Gastroesophageal sphincter (tissue), 4 donors: ENCODE data around the gene ARHGEF7. TPM values are rescaled to one million over a fixed set of nuclear protein-coding genes. Genes with fewer than 3 reads are reported as not detected.

Source experiments
- ATAC-seq: fragments of 150-250 bp; one replicate; pipeline ENCODE4 v1.9.1; 2016; ENCODE audit warnings: mild to moderate bottlenecking, moderate library complexity
- H3K27ac ChIP-seq, 4 donors: fragments of 200-600 bp; sonication (generic) in 3 of 4; 1 replicate in 3 of 4; 2 replicates in 1 of 4; pipeline ENCODE4 v1.5.1; 2016 to 2019
- H3K27me3 ChIP-seq: fragments of 200-600 bp; sonication (generic); one replicate; pipeline ENCODE4 v1.5.1; 2019
- H3K36me3 ChIP-seq, 2 donors: fragments of 200-600 bp; sonication (generic); one replicate each; pipeline ENCODE4 v1.5.1; 2019; ENCODE audit warnings: control low read depth in 1 of 2
- H3K4me1 ChIP-seq, 3 donors: fragments of 200-600 bp; sonication (generic); 1 replicate in 2 of 3; 2 replicates in 1 of 3; pipeline ENCODE4 v1.5.1; 2016 to 2019; ENCODE audit warnings: control low read depth in 2 of 3
- H3K4me3 ChIP-seq, 2 donors: fragments of 200-600 bp; sonication (generic); one replicate each; pipeline ENCODE4 v1.5.1; 2019; ENCODE audit warnings: mild to moderate bottlenecking in 1 of 2, moderate library complexity in 1 of 2
- H3K9me3 ChIP-seq, 3 donors: fragments of 200-600 bp; sonication (generic); one replicate each; pipeline ENCODE4 v1.5.1; 2017 to 2019; ENCODE audit warnings: control low read depth in 2 of 3
- EP300 ChIP-seq: sonication (generic); formaldehyde crosslinking; IDR thresholded peaks from one replicate; pipeline ENCODE4 v1.6.1; 2017; ENCODE audit warnings: antibody characterized with exemption, mild to moderate bottlenecking
- POLR2A ChIP-seq, 2 donors: fragments of 450-650 bp; IDR thresholded peaks; one replicate each; pipeline ENCODE4 v1.6.1; 2017; ENCODE audit warnings: antibody characterized with exemption in 2 of 2, mild to moderate bottlenecking in 2 of 2, moderate library complexity in 1 of 2
- POLR2AphosphoS5 ChIP-seq: sonication (generic); formaldehyde crosslinking; IDR thresholded peaks from one replicate; pipeline ENCODE4 v1.6.1; 2017; ENCODE audit warnings: antibody characterized with exemption
- WGBS, 2 donors: methylation state at CpG; one replicate each; pipeline ENCODE4 v1.1.5; 2018; ENCODE audit warnings: low coverage in 1 of 2; 5-methylcytosine and 5-hydroxymethylcytosine counted together
- total RNA-seq, 4 donors: library from RNA; depleted of rRNA; stranded (reverse); fragments of >200 nt; gene quantifications; one replicate each; pipeline ENCODE4 v1.1.0, GENCODE V29; 2016
- TF ChIP-seq, protein P1 (sequence below), 4 experiments: fragments of 200-600 bp in 2 of 4; fragments of 450-650 bp in 2 of 4; sonication (generic) in 1 of 4; IDR thresholded peaks; one replicate each; pipeline ENCODE4 v1.5.1; 2017 to 2019; ENCODE audit warnings: antibody characterized with exemption in 4 of 4, mild to moderate bottlenecking in 2 of 4, moderate library complexity in 2 of 4

Gene ARHGEF7
- total RNA-seq, 4 donors from 2014 or later, result 23.3 to 78.6 (median 47.2) TPM

DNA sequence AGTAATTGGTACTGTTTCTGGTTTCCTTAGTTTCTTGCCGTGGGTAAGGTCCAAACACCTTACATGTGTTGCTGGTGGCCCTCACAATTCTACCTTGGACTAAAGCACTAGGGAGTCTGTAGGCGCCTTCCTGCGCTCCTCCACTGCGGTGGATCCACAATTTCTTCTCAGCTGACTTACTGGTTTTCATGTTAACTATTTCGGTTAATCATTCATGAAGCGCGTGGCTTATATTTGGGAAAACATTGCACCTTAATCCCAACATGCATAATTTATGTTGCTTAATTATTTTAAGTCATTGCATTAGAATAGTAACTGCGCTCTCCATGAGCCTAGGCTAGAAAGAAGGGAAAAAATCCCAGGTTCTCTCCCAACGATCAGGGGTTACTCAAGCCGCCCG is 37.7 kb downstream of the ARHGEF7 start:
- H3K36me3 ChIP-seq, result no peaks in the 10 kb centered on the region
- H3K4me1 ChIP-seq, result peaks cover 4 to 45% (median 13%) of the 10 kb centered on the region in 3 donors
- WGBS, 2 donors, result 11 to 12% methylated on average over 4 to 10 of the region's 11 CpGs
- TF ChIP-seq POLR2A (IDR thresholded peaks at IDR 0.05) (no peak), POLR2AphosphoS5 (no peak), EP300 (peak; percentile 18)
- TF ChIP-seq, protein P1, sequence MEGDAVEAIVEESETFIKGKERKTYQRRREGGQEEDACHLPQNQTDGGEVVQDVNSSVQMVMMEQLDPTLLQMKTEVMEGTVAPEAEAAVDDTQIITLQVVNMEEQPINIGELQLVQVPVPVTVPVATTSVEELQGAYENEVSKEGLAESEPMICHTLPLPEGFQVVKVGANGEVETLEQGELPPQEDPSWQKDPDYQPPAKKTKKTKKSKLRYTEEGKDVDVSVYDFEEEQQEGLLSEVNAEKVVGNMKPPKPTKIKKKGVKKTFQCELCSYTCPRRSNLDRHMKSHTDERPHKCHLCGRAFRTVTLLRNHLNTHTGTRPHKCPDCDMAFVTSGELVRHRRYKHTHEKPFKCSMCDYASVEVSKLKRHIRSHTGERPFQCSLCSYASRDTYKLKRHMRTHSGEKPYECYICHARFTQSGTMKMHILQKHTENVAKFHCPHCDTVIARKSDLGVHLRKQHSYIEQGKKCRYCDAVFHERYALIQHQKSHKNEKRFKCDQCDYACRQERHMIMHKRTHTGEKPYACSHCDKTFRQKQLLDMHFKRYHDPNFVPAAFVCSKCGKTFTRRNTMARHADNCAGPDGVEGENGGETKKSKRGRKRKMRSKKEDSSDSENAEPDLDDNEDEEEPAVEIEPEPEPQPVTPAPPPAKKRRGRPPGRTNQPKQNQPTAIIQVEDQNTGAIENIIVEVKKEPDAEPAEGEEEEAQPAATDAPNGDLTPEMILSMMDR (IDR thresholded peaks at IDR 0.05), result no peak
- H3K27ac ChIP-seq, result peak overlapping the region; percentile 96 to 99 (median 97)
- H3K27me3 ChIP-seq, result no peaks in the 10 kb centered on the region
- no peaks in the 10 kb centered on the region for H3K9me3 ChIP-seq
- H3K4me3 ChIP-seq, result peak overlapping the region; percentile 75 to 87
- no peak for ATAC-seq

DNA sequence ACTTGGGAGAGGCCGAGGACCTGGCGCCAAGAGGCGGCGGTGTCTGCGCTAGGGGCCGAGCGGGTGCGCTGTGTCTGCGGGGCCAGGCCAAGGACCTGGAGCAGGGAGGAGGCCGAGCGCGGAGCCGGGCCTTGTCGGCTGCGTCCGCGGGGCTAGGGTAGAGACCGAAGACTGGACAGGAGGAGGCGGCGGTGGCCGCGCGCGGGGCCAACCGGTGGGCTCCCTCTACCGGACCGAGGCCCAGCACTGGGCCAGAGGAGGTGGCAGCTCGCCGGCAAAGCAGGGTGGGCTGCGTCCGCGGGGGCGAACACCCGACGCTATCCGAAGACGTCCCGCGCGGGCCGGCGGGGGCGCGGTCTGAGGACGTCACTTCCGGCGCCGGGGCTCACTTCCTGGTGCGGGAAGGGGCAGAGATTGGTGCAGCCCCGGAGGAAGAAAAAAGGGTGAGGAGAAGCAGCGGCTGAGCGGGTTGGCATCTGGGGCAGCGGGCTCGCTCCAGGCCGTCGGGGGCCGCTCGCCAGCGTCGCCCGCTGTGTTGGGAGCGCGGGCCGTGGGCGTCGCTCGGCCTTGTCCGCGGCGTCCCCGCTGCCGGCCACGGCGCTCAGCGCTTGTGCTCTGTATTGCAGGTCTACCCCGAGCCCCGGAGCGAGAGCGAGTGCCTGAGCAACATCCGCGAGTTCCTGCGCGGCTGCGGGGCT is 38.3 kb downstream of the ARHGEF7 start:
- H3K27ac ChIP-seq, result peak overlapping the region; percentile 96 to 99 (median 97)
- no peaks in the 10 kb centered on the region for H3K9me3 ChIP-seq
- H3K4me3 ChIP-seq, result peak overlapping the region; percentile 75 to 87
- WGBS, 2 donors, result 0% methylated on average over 2 of the region's 84 CpGs; no CpG with 5 or more reads in 1 of the 2 donors
- peak; percentile 97 for ATAC-seq
- H3K27me3 ChIP-seq, result no peaks in the 10 kb centered on the region
- TF ChIP-seq, protein P1 (IDR thresholded peaks at IDR 0.05), result peak in 3 of 4 experiments; percentile 13 to 47 (median 39)
- TF ChIP-seq EP300 (no peak), POLR2AphosphoS5 (peak; percentile 97), POLR2A (IDR thresholded peaks at IDR 0.05) (peak; percentile 92 to 93)
- H3K36me3 ChIP-seq, result no peaks in the 10 kb centered on the region
- peaks cover 6 to 51% (median 16%) of the 10 kb centered on the region in 3 donors for H3K4me1 ChIP-seq

DNA sequence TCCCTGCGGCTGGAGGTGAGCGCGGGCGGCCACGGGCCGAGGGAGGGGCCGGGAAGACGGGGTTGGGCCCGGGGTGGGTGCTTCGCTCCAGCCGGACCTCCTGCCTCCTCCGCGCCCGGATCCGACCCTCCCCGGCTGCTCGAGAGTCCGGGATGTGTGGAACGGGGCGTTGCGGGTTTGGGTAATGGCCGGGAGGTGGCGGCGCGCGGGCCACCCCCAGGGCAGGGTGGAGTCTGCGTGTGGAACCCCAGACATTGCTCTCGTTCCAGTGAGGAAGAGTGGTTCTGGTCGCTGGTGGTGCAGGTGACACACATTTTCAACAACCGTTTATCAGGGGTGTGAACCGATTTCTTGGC is 38.8 kb downstream of the ARHGEF7 start:
- peaks cover 7 to 56% (median 20%) of the 10 kb centered on the region in 3 donors for H3K4me1 ChIP-seq
- TF ChIP-seq POLR2AphosphoS5, result no peak
- TF ChIP-seq, protein P1 (IDR thresholded peaks at IDR 0.05), result peak in 1 of 4 experiments; percentile 51
- H3K27me3 ChIP-seq, result no peaks in the 10 kb centered on the region
- WGBS, 2 donors, result 0% methylated on average over 1 of the region's 31 CpGs; no CpG with 5 or more reads in 1 of the 2 donors
- peak overlapping the region; percentile 96 to 99 (median 97) for H3K27ac ChIP-seq
- peak; percentile 52 for ATAC-seq
- H3K4me3 ChIP-seq, result peak overlapping the region; percentile 75 to 87
- no peaks in the 10 kb centered on the region for H3K36me3 ChIP-seq
- no peaks in the 10 kb centered on the region for H3K9me3 ChIP-seq

DNA sequence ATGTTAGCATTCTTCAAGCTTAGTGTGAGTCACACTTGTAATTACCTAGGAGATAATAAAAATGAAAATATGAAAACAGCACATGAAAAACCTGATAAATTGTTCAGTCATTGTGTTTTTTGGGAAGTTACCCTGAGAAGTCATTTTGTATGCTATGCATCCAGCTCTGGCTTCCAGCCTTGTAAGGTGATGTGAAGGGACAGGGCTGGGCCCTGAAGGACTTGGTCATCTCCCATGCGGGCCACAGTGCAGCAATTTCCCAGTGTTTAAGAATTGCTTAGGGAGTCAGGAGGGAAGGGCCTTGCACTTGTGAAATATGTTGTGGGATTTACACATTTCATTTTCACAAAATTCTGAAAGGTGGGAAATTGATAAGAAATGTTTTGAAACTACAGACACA is 41.3 kb downstream of the ARHGEF7 start:
- peak overlapping the region in 2 of 4 donors; percentile 1 to 46 for H3K27ac ChIP-seq
- no peaks in the 10 kb centered on the region for H3K36me3 ChIP-seq
- H3K27me3 ChIP-seq, result no peaks in the 10 kb centered on the region
- ATAC-seq, result no peak
- H3K4me3 ChIP-seq, result no peak overlapping the region
- TF ChIP-seq POLR2A (IDR thresholded peaks at IDR 0.05), result no peak
- TF ChIP-seq POLR2AphosphoS5, result peak; percentile 37
- TF ChIP-seq, protein P1 (IDR thresholded peaks at IDR 0.05), result no peak
- no peak for TF ChIP-seq EP300
- no peaks in the 10 kb centered on the region for H3K9me3 ChIP-seq
- peaks cover 7 to 65% (median 24%) of the 10 kb centered on the region in 3 donors for H3K4me1 ChIP-seq
- 67% methylated on average over 1 of the region's 1 CpG; no CpG with 5 or more reads in 1 of the 2 donors for WGBS, 2 donors
